Measurements from ENCODE around the gene NYAP2.

NYAP2 gene

DNA sequence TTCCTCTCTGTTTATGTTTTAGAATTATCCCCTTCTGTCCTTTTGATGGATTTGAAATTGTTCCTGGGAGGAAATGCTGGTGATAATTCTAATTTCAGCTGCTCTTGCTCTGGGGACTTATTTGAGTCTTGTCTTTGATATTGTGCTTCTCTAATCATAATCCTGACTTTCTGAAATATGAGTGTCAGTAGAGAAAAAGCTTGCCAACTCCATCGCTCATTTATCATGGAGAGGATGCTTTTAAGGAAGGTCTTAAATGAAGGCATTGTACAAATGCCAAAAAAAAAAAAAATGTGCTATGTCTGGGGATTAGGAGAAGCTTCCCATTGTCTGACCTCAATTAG is 159.5 kb downstream of the NYAP2 start:
- no peak for DNase-seq (ENCODE audit: low read depth)

DNA sequence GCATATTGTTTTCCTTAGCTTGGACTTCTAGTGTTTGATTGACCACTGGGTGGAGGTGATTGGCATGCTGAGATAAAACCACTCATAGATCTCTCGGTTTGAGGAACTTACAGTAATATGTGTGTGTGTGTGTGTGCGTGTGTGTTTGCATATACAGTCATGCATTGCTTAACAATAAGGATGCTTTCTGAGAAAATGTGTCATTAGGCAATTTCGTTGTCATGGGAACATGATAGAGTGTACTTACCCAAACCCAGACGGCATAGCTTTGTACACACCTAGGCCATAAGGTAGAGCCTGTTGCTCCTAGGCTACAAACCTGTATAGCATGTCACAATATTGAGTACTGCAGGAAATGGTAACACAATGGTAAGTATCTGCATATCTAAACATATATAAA is 167.3 kb downstream of the NYAP2 start:
- no peak for DNase-seq (ENCODE audit: low read depth)

DNA sequence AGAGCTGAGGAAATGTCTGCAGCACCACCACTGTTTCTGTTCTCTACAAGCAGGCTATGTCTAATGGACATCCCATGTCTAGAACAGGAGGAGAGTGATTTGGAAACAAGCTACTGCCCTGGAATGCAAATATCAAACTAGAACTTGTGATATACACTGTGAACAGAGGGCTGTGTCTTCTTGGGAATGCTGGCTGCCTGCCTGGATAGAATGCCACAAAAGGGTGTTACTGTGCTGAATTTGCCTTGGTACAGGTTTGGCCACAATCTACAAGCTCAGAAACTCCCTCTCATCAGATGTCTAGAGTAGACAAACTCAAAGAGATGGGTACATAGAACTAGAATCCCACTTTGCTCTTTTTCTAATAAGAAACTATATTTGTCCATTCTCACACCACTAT is 170.5 kb downstream of the NYAP2 start:
- no peak for DNase-seq (ENCODE audit: low read depth)

DNA sequence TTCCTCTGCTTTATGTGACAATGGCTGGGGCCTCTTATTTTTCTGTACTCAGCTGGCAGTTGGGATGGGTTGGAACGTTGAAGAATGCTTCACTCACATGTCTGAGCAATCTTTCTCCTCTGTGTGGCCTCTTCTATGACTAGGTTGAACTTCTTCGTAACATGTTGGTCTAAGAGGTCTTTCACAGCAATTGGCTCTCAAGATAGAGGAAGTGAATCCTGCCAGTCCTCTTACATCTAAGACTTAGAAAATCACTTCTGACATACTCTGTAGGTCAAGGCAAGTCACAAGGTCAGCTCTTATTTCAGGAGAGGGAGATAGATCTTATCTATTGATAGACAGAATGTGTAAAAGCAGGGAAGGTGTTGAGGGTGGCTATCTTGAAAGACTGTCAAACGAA is 174.1 kb downstream of the NYAP2 start:
- DNase-seq (ENCODE audit: low read depth), result no peak

DNA sequence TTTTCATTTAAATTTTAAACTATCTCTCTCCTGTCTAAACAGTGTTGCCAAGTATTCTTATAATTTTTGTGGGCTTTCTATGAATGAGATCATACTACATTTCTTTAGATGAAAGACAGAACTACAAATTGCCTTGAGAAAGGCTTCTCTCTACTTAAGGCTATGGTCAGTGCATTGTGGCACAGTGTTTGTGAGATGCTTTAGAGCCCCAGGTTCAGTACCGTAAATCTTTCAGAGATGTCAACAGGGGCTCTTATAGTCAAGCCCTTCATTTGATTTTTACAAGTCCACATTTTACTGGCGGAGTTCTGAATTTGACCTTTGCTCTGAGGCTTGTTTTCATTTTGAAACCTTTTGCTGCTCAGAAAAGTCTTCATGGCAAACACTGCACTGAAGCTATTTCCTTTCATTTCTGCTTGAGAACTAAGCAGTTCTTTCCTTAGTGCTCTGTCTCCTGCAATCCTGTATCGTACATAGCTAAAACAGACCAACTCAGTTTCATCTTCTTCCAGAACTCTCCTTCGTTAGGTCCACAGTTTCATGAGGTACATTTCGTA is 175.2 kb downstream of the NYAP2 start:
- DNase-seq (ENCODE audit: low read depth), result no peak

DNA sequence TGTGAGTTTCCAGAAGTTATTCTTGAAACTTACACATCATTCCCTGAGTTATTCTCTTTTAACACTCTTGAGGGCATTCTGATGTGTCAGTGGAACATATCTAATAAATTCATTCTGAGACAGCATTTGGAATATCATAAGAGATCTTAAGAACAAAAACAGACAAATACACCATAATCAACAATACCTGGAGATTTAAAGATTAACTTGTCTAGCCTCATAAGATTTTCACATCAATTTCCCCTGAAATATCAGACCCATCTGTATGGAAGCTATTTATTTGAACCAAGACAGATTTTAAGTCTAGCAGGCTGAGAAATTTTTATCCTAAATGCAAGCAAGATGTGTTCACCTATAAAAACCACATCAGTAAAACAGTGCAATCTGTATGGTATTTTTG is 181.6 kb downstream of the NYAP2 start:
- no peak for DNase-seq (ENCODE audit: low read depth)

DNA sequence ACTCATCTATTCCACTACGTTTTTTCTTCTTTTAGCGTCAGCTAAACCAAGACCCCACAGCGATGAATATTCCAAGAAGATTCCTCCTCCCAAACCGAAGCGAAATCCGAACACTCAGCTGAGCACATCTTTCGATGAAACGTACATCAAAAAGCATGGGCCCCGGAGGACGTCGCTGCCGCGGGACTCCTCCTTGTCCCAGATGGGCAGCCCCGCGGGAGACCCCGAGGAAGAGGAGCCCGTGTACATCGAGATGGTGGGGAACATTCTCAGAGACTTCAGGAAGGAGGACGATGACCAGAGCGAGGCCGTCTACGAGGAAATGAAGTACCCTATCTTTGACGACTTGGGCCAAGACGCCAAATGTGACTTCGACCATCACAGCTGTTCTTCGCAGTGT is 182.4 kb downstream of the NYAP2 start:
- DNase-seq (ENCODE audit: low read depth), result no peak

DNA sequence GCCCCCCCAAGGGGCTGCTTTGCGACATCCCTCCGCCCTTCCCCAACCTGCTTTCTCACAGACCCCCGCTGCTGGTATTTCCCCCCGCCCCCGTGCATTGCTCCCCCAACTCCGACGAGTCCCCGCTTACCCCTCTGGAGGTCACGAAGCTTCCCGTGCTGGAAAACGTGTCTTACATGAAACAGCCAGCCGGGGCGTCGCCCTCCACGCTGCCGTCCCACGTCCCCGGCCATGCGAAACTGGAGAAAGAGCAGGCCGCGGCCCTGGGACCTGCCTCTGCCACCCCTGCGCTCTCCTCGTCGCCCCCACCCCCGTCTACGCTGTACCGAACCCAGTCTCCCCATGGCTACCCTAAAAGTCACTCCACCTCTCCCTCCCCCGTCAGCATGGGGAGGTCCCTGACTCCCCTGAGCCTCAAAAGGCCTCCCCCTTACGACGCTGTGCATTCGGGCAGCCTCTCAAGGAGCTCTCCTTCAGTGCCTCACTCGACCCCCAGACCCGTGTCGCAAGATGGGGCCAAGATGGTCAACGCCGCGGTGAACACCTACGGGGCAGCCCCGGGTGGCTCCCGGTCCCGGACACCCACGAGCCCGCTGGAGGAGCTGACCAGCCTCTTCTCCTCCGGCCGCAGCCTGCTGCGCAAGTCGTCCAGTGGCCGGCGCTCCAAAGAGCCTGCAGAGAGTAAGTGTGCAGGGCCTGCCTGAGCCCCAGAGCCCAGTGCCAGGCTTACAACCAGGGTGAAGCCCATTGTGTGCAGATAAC is 183.0 kb downstream of the NYAP2 start:
- DNase-seq (ENCODE audit: low read depth), result no peak

DNA sequence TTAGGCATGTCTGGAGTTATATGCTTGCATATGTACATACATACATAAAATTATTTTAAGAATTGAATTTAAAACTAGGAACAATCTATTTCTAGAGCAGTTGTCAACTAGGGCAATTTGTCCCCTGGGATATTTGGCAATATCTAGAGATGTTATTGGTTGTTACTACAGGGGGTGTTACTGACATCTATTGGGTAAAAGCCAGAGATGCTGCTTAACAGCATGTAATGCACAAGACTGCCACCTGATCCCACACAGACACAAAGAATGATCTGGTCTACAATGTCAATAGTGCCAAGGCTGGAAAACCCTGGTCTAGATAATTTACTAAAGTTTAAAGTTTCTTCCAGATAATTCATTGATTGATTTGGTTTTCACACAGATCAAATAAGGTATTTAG is 185.3 kb downstream of the NYAP2 start:
- no peak for DNase-seq (ENCODE audit: low read depth)

DNA sequence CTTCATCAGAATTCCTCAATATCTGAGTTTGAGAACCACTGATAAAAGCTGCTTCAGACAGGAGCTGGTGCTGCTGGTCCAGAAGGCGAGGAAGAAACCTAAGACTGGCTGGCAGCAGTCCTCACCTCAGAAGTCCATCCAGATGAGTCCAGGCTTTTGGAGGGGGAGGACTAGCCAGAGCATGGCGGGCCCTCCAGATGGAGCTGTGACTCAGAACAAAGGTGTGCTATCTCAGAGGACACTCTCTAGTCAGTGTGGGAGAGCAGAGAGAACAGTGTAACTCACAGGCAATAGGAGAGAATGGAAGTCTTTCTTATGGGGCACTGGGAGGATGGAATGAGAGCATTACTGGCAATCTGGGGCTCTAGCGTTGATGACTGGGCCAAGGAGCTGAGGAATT is 191.4 kb downstream of the NYAP2 start:
- DNase-seq (ENCODE audit: low read depth), result no peak

DNA sequence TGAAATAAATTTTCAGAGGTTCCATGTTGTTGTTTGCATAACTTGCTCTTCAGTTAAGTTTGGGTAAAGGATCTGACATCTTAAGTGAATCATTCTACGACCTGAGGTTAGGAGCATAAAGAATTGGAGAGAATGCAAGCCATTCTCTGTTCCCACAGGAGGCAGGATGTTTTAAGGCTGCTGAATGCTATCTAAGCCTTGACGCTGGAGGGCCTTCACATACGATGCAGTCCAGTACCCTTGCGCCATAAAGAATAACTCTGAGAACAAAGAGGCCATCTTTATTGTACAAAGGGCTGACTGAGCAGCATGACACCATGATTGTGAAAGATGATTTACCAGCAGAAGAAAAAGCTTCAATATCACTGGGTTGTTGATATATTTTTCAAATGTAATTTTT is 198.4 kb downstream of the NYAP2 start:
- DNase-seq (ENCODE audit: low read depth), result no peak

DNA sequence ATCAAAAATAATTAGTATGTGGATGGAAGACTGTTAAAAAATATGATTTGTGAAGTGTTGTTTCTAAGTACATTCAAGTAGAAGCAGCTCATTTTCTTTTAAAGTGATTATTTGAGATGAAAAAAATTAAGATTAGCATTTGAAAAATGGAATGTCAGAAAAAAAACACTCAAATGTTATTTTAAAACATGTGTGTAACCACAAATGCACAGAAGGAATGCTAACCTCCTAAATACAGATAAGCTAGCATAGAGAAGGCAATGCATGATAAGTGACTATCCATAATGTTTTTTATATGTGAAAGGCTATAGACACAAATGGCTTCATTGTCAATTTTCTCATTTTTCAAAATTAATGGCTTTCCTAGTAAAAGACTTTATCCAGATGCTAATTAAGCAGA is 198.9 kb downstream of the NYAP2 start:
- DNase-seq (ENCODE audit: low read depth), result peak; percentile 3

DNA sequence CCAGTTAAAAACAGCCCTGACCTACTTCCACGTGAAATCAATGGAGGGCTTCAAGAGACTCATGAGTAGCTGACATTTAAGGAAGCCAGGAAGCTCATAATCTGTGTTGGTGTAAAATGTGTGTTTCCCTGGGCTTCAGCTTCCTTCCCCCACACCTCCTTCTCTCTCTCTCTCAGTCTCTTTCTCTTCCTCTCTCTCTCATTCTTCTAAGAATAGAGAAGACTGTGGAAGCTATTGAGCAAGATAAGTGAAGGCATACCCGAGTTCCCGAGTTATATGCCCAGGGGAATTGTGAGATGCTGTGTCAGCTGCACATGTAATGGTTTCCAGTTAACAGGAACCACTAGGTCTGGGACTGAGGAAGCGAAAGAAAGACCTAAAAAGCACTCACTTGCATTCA is 199.4 kb downstream of the NYAP2 start:
- no peak for DNase-seq (ENCODE audit: low read depth)

DNA sequence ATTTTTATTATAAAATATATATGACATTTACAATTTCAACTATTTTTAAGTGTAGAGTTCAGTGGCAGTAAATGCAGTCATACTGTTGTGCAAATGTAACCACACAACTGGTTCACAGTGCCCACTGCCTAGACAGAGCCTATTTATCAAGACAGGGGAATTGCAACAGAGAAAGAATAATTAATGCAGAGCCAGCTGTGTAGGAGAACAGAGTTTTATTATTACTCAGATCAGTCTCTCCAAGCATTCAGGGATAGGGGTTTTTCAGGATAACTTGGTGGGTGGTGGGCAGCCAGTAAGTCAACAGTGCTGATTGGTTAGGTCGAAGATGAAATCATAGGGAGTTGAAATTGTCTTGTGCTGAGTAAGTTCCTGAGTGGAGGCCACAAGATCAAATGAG is 200.3 kb downstream of the NYAP2 start:
- DNase-seq (ENCODE audit: low read depth), result no peak

DNA sequence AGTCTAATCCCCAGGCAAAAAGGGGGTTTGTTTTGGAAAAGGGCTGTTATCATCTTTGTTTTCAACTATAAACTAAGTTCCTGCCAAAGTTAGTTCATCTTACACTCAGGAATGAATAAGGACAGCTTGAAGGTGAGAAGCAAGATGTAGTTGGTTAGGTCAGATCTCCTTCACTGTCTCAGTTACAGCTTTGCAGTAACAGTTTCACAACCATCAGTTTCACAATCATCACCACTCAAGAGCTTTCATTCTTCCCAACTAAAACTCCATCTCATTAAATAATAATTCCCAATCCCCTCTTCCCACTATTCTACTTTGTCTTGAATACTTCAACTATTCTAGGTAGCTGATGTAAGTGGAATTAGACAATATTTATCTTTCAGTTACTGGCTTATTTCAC is 200.9 kb downstream of the NYAP2 start:
- no peak for DNase-seq (ENCODE audit: low read depth)

DNA sequence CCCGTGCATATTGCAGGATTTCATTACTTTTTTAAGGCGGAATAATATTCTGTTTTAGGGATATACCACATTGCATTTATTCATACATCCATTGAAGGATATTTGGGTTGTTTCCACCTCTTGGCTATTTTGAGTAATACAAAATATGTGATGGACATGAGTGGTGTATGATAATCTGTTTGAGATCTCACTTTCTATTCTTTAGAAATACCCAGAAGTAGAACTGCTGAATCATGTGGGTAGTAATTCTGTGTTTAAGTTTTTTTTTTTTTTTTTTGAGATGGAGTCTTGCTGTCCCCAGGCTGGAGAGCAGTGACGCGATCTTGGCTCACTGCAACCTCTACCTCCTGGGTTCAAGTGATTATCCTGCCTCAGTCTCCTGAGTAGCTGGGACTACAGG is 201.4 kb downstream of the NYAP2 start:
- DNase-seq (ENCODE audit: low read depth), result no peak

DNA sequence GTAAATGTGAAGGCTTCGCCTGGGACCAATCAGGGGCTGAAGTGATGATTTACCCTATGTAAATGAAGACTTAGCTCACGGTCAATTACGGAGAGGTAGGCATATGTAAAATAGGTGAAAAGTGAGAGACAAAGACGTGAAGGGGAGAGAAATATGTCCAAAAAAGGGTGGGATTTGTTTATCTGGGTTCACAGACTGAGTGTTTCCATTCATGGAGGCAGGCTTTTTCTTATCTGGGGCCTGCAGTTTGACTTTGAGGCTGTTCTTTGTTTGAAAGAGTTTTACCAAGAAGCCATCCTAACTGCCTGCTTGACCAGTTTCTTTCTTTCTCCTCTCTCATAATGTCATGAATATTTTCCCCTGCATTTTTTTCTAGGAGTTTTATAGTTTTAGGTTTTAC is 202.7 kb downstream of the NYAP2 start:
- DNase-seq (ENCODE audit: low read depth), result no peak

DNA sequence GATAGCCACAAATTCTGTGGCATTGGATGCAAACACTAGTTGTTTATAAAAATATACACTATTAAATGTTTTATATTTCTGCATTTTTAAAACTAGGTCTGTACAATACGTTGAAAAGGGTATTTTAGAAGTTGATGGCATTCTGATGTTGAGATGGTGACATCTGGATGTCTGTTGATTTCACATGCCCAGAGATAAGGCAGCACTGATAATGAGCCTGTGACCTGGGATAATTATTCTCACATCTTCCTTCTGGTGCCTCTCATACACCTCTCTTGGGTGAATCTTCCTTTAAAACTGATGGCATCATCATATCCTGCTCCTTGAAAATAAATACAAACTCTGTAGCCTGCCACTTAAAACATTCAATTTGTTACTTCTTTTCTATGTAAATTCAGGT is 208.6 kb downstream of the NYAP2 start:
- DNase-seq (ENCODE audit: low read depth), result no peak

DNA sequence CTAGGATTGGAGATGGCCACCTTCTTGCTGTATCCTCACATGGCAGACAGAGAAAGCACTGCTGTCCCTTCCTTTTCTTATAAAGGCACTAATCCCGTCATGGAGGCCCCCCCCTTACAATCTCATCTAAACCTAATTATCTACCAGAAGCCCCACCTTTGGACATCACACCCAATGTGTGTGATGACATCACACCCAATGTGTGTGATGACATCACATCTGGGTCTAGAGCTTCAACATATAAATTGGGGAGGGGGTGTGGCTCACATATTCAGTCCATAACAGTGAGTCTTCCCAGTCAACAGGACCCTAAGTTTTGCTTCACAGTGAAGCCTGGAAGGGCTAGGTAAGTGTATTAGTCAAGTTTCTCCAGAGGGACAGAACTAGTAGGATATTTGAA is 213.1 kb downstream of the NYAP2 start:
- DNase-seq (ENCODE audit: low read depth), result no peak

DNA sequence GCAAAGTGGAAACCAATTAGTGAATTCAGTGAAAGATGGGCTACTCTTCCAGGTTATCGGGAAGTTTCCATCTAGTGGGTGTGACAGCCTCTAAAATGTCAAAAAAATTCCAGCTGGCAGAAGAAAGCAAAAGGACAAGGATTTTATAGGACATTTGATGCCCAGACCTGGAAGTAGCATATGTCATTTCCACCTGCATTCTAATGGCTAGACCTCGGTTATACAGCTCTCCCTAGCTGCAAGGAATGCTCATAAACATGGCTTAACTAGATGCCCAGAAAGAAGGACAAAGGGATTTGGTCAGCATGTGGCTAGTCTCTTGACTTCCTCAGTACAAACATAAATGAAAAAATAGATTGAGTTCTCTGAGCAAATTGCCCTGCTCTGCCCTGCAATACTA is 215.4 kb downstream of the NYAP2 start:
- no peak for DNase-seq (ENCODE audit: low read depth)

DNA sequence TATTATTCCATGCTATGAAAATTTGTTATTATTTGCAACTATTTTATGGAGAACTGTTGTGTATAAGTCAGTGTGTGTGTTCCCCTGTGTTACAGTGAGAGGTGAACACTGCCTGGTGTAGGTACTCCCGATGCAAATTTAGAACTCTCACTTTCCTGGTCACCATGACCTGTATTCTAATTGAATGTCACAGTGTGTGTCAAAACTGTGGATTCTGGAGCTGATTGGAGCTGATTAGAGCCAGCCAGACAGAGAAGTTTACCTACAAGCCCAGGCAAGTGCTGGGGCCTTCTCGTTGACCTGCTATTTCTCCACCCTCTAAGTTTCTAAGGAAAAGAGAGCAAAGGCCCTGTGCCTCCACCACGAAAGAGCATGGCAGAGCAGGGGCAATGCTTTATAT is 216.0 kb downstream of the NYAP2 start:
- DNase-seq (ENCODE audit: low read depth), result no peak

DNA sequence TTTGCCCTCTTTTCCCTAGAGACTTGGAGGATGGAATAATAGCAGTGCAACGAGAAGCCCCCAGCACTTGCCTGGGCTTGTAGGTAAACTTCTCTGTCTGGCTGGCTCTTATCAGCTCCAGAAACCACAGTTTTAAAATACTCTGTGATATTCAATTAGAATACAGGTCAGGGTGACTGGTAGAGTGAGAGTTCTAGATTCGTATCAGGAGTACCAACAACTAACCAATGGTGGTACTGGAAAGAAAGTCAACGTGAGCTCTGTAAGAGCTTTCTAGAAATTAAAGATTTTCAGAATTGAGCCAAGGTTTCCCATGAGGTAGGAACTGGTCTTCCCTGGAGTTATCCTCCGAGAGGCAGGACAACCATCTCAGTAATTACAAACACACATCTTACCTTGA is 216.9 kb downstream of the NYAP2 start:
- DNase-seq (ENCODE audit: low read depth), result no peak

DNA sequence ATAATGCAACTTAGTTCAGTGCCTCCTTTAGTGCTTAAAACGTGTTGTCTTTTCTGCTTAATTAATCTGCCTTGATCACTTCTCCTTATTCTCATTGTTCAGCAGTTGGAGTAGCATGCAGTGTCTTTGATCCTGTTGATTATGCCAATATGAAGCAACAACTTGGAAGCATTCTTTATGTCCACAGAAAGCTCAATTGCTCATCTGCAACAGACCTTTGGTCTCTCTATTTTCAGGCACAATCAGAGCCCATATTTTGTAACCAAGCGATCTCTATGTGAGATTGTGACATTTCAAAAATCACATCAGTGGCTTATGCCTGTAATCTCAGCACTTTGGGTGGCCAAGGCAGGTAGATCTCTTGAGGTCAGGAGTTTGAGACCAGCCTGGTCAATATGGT is 217.3 kb downstream of the NYAP2 start:
- DNase-seq (ENCODE audit: low read depth), result no peak

DNA sequence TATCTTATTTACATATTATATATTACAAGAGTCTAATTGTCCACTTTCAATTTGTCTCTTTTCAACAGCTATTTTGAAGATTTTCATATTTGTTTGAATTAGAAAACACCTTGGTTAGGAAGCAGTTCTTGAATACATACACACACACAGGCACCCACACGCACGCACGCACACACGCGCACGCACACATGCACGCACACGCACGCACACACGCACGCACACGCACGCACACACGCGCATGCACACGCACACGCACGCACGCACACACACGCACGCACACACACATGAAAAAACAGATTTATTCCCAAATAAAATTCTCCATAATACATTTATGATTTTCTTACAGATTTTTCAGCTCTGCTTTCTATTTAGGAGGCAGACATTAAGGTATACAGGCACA is 220.7 kb downstream of the NYAP2 start:
- no peak for DNase-seq (ENCODE audit: low read depth)
